IPS-11a (cell line): Measurements from ENCODE around the gene LPP.

ENCODE experiments used
- H3K4me3 ChIP-seq: one replicate; pipeline ENCODE4 v1.5.1; 2013; ENCODE audit warnings: low read depth, low read length, control low read depth

Gene LPP

DNA sequence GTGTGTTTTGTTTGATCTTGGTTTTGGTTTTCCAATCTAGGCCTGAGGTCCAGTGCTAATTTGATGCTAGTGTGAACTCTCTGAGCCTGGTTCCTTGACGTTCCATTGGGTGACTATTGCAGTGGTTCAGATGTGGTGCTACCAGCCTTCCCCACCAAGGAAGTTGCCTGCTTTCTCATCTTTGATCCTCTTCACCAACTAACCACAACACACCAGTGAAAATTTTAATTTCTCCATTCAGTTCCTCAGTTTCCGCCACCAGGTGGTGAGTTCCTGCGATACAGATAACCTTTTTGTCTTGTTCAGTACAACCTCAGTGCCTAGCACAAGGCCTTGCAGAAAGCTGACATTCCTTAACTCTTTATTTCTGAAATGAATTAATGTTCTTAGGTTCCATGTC lies 680.4 kb downstream of the LPP start:
- H3K4me3 ChIP-seq, result no peak overlapping the region

DNA sequence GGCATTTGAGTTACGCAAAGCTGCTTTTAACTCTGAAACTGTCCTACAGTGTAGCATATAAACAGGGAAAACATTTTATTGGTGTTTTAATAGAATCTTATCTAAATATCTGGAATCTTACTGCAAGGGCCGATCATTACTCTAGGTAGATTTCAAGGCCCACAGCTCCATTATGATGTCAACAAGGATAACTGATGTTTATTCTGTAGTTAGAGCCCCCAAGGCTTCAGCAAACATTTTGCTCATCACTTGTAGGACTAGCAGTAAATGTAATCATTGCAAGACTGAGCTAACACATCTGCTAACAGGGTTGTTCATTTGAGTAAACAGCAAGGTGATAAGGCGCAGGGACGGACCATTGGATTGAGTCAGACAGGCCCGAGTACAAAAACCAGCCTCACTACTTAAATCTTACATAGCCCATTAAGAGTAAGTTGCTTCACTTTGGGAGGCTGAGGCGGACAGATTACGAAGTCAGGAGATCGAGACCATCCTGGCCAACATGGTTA lies 685.3 kb downstream of the LPP start:
- no peak overlapping the region for H3K4me3 ChIP-seq

DNA sequence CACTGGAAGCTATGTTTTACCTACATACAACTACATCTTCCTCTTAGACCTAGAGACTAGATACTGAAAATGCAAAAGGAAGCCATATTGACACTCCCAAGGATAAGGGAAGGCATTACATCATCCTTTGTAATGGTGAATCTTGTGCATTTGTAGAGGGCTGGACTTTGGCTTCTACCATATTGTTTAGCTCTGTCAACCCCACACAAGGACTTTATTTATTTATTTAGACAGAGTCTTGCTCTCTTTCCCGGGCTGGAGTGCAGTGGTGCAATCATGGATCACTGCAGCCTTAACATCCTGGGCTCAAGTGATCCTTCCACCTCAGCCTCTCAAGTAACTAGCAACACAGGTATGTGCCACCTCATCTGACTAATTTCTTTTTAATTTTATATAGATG lies 686.3 kb downstream of the LPP start:
- H3K4me3 ChIP-seq, result no peak overlapping the region

DNA sequence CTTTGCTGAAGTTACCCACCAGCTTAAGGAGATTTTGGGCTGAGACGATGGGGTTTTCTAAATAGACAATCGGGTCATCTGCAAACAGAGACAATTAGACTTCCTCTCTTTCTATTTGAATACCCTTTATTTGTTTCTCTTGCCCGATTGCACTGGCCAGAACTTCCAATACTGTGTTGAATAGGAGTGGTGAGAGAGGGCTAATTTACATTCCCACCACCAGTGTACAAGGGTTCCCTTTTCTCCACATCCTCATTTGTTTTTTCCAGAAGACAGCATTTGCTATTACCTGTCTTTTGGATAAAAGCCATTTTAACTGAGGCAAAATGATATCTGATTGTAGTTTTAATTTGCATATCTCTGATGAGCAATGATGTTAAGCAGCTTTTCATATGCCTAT lies 687.9 kb downstream of the LPP start:
- H3K4me3 ChIP-seq, result no peak overlapping the region

DNA sequence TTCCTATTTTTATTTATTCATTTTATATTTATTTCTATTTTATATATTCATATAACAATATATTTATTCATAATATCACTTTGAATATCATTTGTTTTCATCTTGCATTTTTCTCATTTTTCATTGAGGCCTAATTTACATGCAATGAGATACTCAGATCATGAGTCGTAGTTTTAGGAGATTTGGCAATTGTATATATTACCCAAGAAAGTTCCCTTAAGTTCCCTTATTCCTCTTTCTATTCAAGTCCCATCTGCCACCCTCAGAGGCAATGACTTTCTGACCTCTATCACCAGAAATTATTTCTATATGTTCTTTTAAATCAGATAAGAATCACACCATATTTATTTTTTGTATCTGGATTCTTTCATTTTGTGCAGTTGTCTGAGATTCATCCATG lies 688.7 kb downstream of the LPP start:
- no peak overlapping the region for H3K4me3 ChIP-seq

DNA sequence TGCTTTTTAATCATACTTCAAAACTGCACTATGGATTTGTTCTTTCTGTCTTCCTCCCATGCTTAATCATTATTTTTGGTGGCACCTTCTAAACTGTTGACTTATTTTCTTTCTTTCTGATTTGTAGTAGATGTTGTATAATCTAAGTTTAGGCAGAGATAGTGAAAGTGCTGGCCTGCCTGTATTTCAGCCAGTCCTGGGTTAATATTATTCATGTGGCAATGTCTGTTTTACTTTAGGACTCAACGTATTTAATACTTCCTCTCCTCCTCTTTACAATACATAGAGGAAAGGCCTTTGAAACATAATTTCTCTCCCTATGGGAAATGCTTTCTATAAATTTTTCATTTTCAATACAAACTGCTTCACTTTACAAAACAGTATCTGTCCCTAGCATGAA lies 690.1 kb downstream of the LPP start:
- no peak overlapping the region for H3K4me3 ChIP-seq

DNA sequence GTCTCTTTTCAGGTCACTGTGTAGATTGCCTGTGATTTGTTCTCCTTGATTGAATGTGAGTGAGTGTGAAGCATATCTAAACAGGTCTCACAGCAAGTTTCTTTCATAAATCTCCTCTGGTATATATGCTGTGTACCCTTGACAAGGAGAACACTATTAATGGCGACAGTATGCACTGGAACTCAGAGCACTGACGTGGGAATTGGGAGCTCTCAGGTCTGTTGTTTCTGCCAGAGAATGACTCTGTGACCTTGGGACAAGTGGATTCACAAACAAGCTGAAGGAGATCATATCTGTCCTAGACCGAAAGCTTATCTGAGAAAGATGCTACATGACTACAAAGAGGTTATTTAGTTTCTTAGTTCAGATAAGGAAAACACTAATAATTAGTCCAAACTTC lies 691.6 kb downstream of the LPP start:
- H3K4me3 ChIP-seq, result no peak overlapping the region

DNA sequence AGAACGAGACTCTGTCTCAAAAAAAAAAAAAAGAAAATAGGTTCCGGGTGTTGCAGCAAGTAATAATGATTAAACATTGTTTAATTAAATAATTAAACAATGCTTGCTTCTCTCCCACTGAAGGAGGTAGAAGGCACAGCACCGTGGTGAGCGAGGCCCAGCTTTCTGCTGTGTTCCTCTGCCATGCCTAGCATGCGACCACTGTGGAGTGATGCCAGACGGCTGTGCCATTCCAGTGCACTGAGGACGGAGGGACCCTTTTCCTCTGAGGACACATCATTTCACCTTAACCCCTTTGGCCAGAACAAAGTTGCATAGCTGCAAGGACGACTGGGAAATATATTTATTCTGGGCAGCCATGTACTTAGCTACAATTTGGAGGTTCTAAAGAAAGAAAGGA lies 695.0 kb downstream of the LPP start:
- no peak overlapping the region for H3K4me3 ChIP-seq

DNA sequence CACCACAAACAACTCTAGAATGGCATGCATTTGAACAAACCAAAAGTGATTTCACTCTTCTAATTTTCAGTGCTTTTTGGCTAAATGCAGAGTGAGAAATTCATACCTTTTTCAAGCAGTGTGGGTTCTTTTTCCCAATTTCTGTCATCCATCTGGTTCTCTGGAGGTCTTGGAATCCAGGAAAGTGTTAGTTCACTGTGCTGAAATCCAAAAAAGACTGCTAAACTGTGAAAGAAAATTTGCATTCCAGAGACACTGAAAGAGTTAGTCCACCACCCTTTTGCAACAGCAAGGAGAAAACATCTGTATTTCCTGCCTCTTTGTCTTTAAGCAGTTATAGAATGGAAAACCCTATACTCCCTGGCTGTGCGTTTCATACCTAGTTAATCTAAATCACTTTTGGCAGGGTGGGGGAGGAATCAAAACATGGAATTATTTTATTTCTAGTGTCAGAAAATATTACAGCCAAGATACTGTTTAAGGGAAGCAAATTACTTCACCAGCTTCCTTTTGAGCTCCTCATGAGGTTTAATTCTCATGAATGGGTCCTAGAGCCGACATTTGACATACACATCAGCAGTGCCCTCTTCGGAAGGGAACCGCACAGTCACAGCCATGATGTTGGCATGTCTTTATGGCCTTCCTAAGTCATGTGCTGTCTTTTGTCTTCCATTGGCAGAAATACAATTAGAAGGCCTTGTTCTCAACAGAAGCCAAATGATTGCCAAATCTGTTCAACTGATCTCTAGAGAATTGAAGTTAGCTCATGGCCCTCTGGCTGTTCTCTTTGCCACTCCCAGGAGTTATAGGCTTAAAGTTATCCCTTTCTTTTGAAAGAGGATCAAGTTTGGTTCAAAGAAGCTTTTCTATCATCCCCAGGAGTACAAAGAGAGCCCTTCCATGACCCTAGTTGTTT lies 700.2 kb downstream of the LPP start:
- no peak overlapping the region for H3K4me3 ChIP-seq

DNA sequence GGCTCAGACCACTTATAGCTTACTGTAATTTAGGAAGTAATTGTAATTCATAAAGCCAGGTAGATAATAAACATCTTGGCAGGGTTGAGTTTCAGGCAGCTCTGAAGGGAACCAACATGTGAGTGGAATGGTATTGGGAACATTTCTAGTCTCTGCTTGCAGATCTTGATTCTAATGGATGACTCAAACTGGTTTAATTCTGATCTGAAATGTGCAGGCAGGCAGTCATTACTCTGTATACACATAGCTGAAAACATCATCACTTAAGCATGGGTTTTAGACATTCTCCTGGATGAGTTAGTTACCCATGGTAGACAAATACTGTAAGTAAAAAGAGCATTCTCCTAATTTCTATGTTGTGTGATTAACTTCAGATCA lies 700.8 kb downstream of the LPP start:
- H3K4me3 ChIP-seq, result no peak overlapping the region

DNA sequence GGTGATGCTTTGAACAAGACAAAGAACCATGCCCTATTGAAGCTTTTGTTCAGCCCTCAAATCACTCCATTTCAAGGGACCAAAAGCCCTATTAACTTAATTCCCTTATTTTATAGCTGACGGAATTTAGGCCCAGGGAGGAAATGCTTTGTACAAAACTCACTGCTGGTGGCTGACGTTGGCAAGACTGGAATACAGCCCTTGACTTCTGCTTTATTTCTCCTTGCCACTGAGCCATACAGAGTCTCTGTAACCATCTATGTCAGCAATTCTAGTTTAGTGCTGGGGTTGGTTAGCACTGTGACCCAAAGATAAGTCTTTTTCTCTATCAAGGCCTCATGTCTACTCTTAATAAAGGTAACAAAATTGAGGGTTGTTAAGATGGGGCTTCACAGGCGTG lies 701.7 kb downstream of the LPP start:
- H3K4me3 ChIP-seq, result no peak overlapping the region

DNA sequence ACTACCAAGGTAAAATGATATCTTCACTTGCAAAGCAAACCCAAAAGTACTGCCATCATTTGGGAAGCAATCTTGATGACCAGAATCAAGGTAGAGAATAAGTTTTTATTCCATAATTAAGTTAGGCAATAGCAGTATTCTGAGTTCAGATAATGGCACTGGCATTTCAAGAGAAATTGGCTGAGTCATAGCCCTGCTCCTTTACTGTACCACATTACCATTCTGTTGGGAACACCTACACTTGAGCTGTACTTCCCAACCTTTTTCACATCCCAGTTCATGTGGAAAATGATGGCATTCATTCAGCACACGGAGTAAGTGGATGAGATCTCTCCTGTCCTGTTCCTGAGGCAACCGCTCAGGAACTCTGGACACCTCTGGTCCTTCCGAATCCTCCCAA lies 706.2 kb downstream of the LPP start:
- no peak overlapping the region for H3K4me3 ChIP-seq

DNA sequence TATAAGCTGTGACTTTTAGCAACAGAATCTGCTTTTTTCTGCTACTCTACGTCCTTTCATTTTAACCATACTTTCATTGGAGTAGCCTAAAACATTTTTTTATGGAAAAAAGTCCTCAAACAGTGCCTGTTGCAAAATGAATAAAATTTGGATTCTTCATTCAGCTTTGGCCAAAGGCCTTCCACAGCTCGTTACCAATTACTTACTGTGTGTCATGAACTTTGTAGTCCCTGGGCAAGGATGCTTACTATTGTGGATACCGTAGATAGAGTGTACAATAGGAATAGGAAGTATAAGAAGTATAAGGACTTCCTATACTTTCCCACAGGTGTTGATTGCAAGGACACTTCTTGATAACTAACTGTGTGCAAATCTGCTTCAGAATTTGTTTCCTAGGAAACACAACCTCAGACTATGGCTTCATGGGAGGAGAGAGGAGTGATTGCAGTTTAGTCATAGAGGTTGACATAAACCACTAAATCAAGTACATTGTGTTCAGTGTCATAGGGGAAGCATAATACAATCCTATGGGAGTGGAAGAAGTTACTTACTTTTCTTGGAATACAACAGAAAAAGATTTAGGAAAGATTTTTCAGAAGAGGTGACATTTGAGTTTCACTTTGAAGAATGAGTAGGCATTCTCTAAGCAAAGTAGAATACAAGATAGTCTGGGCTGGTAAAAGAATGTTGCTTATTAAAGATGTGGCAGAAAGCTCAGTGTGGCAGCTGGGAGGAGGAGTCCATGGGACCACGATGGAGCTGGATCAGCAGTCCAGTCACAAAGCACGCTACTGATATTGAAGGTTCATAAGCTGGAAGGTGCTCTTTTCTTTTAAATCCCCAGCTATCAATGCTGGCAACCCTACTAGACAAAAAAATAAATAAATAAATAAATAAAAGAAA lies 708.1 kb downstream of the LPP start:
- no peak overlapping the region for H3K4me3 ChIP-seq

DNA sequence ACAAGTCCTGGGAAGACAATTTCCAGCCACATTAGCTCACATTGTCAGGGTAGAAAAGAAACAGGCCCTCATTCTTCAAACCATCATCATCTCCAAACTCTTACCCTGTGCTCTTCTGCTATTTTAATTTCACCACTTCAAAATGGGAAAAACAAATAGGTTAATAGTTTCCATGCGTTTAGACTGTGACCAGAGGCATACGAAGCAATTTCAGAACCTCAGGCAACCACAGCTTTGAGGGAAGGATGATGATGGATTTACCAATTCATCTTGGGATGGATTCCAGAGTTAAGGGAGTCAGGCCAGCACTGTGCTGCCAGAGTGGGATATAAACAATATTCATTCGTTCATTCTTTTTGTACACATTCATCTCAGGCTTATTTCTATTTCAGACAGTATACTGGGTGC lies 710.0 kb downstream of the LPP start:
- H3K4me3 ChIP-seq, result no peak overlapping the region

DNA sequence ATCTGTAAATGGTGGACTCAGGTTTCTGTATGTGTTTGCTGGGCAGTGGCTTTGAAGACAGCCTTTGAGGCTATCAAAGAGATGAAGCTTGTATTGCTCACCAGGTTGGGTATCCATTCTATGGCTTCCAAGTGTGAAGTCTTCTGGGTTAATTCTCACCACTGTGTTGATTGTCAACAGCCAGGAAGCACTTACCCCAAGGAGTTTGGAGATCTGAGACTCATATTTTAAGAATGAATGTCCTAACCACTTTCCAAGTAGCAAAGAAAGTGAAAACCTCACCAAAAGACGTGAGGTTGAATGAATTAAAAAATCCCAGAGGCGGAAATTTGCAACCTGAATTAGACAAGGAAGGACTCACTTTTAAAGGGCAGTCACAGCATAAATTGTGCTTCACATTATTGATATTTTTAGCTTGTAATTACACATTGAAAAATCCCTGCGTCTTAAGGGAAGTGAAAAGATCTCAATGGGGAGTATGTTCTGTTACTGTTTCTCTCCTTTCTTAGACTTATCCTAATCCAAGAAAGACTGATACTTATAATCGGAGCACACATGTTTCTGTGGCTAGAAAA lies 713.8 kb downstream of the LPP start:
- H3K4me3 ChIP-seq, result no peak overlapping the region

DNA sequence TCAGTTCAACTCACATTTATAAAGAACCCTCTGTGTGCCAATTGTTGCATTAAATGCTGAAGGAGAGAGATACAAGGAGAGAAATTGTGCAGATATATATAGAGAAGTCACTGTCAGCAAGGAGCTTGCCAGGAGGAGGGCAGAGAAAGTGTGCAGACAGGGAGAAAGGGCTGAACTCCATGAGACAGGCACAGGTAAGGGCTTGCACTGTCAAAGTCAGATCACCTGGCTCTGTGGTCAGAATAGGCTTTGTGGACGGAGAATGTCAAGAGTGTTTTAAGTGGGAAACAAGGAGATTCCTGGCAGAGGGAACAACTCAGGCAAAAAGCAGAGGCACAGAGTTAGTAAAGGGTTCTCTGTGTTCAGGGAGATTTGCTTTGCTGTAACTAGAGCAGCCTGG lies 714.8 kb downstream of the LPP start:
- no peak overlapping the region for H3K4me3 ChIP-seq

DNA sequence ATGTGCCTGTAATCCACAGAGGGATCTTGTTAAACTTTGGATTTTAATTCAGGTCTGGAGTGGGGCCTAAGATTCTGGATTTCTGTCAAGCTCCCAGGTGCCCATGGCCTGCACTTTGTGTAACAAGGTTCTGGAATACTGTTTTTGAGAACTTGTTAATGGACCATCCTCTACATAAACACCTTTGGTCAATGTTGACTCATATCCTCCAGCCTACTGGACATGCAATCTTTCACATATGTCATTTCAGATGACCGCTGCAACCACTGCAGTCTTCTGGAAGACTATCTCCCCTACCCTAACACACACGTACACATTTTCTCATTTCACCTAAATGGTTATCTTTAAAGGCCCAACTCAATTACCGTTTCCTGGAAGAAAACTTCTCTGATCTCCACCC lies 715.7 kb downstream of the LPP start:
- H3K4me3 ChIP-seq, result no peak overlapping the region

DNA sequence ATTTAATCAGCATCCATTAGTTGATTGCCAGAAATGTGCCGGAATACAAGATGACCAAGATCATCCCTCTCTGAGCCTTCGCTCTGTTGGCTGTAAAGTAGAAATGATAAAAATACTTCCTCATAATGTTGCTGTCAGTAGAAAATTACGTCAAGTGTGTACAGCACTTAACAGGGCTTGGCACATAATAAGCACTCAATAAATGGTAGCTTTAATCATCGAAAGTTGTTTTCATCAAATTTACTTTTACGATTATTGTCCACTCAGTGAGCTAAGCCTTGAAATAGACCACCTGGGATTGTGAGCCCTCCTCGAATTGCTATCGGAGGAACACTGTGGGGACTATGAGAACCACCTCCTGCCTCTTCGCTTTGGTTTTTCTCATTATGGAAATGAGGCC lies 716.5 kb downstream of the LPP start:
- H3K4me3 ChIP-seq, result no peak overlapping the region

DNA sequence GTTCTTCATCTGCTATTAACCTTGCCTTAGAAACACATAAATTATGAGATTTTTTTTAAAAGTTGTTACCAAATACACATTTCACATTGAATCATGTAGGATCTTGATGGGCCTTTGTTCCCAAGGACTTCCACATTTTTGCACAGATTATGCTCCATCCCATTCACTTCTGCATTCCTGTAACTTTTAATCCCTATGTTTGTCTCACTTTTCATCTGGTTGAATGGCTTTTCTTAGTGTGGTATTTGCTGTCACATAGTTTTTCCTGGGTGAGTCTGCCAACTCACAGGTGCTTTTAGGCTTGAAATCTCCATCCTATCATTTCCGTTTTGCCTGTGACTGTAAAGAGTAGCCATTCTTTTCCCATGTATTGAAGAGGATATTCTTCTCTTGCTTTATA lies 720.6 kb downstream of the LPP start:
- no peak overlapping the region for H3K4me3 ChIP-seq

DNA sequence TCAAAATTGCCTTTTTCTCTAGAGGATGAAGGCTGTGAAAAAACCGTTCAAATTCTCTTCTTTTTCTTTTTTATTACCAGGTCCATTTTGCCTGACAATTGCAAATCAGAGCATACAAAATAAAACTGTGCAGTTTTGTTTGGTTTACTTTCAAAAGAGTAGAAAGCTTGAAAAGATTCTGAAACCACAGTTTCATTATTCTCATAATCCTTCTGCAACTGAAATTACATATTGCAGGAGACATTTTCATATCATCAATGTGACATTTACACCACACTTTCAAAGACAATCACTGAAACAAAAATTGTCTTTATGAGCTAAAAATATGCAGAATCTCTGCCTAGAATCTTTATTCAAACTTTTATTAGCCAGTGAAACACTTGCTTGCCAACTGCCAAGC lies 721.5 kb downstream of the LPP start:
- no peak overlapping the region for H3K4me3 ChIP-seq

DNA sequence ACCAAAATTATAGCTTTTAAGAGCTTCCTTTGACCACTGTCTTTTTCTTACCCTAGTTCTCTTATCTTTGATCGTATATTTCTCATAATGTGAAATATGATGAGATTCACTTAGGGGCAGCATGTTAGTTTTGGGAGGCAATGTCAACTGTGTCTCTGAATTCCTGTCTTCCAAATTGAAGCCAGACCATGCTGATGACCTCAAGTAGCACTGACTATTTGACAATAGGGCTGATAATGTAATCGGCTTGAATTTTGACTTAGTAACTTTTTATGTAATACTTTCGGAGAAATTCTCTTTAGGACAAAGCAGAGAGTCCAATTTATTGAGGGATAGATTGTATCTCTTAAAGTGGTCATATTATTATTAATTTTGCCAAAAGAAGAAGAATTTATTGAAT lies 722.4 kb downstream of the LPP start:
- H3K4me3 ChIP-seq, result no peak overlapping the region

DNA sequence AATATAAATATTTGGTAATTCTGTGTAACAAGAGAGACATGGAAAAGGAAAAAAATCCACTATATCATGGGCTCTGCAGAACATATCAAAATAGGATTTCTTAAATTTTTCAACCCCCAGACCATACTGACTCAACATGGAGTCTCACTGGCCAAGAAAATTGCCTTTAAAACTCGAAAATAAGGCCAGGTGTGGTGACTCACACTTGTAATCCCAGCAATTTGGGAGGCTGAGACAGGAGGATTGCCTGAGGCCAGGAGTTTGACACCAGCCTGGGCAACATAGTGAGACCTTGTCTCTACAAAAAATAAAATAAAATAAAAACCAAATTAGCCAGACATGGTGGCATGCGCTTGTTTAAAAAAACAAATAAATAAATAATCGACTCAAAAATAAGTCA lies 723.4 kb downstream of the LPP start:
- no peak overlapping the region for H3K4me3 ChIP-seq
